ENCODE measurements around the gene P2RX2.

P2RX2 gene

GRCh38 chr12:132622437-132623071 is 4.0 kb downstream of the P2RX2 start:
- H3K4me3 ChIP-seq = no peak overlapping the region
- peaks cover 3% of the 10 kb centered on the region; the same call in 1 of the 2 replicates for H3K9me3 ChIP-seq
- DNase-seq (ENCODE audit: low spot score in 2 of 2) = no peak
- H3K4me1 ChIP-seq = no peaks in the 10 kb centered on the region
- in situ Hi-C loops (cut with MboI; ENCODE audit: low sequenced_read_pairs) = no loop called here
- H3K27me3 ChIP-seq (ENCODE audit: low read depth) = peaks cover 24% of the 10 kb centered on the region
- H3K36me3 ChIP-seq (replicated peaks) = peaks cover 42% of the 10 kb centered on the region

- in situ Hi-C loops (cut with MboI; ENCODE audit: low sequenced_read_pairs) = no loop called here
- peaks cover 46% of the 10 kb centered on the region for H3K36me3 ChIP-seq (replicated peaks)
- H3K4me1 ChIP-seq = no peaks in the 10 kb centered on the region
- DNase-seq (ENCODE audit: low spot score in 2 of 2) = no peak
- H3K27me3 ChIP-seq (ENCODE audit: low read depth) = peaks cover 17% of the 10 kb centered on the region
- no peak overlapping the region for H3K4me3 ChIP-seq
- H3K9me3 ChIP-seq = no peaks in the 10 kb centered on the region
These were observed 4.7 kb downstream of the P2RX2 start for GRCh38 chr12:132623072-132623869.

- H3K9me3 ChIP-seq = no peaks in the 10 kb centered on the region
- no peak overlapping the region for H3K4me3 ChIP-seq
- H3K36me3 ChIP-seq (replicated peaks) = peaks cover 52% of the 10 kb centered on the region
- H3K27me3 ChIP-seq (ENCODE audit: low read depth) = peaks cover 14% of the 10 kb centered on the region
- in situ Hi-C loops (cut with MboI; ENCODE audit: low sequenced_read_pairs) = no loop called here
- no peaks in the 10 kb centered on the region for H3K4me1 ChIP-seq
- DNase-seq (ENCODE audit: low spot score in 2 of 2) = no peak
These were observed 5.7 kb downstream of the P2RX2 start for GRCh38 chr12:132624186-132624855.

- in situ Hi-C loops (cut with MboI; ENCODE audit: low sequenced_read_pairs) = no loop called here
- DNase-seq (ENCODE audit: low spot score in 2 of 2) = no peak
- no peaks in the 10 kb centered on the region for H3K9me3 ChIP-seq
- peaks cover 60% of the 10 kb centered on the region for H3K36me3 ChIP-seq (replicated peaks)
- H3K4me1 ChIP-seq = no peaks in the 10 kb centered on the region
- H3K4me3 ChIP-seq = no peak overlapping the region
- peaks cover 6% of the 10 kb centered on the region for H3K27me3 ChIP-seq (ENCODE audit: low read depth)
These were observed 6.5 kb downstream of the P2RX2 start for GRCh38 chr12:132624910-132625630.

GRCh38 chr12:132625731-132626430 is 7.3 kb downstream of the P2RX2 start:
- Histone ChIP-seq H3K4me3 (no peak overlapping the region), H3K4me1 (no peaks in the 10 kb centered on the region), H3K9me3 (no peaks in the 10 kb centered on the region), H3K27me3 (ENCODE audit: low read depth) (no peaks in the 10 kb centered on the region), H3K36me3 (replicated peaks) (peaks cover 68% of the 10 kb centered on the region)
- DNase-seq (ENCODE audit: low spot score in 2 of 2) = no peak
- in situ Hi-C loops (cut with MboI; ENCODE audit: low sequenced_read_pairs) = no loop called here

GRCh38 chr12:132629330-132629729 is 10.8 kb downstream of the P2RX2 start:
- in situ Hi-C loops (cut with MboI; ENCODE audit: low sequenced_read_pairs) = no loop called here
- Histone ChIP-seq H3K27me3 (ENCODE audit: low read depth) (no peaks in the 10 kb centered on the region), H3K4me1 (no peaks in the 10 kb centered on the region), H3K9me3 (no peaks in the 10 kb centered on the region), H3K36me3 (replicated peaks) (peaks cover 91% of the 10 kb centered on the region), H3K4me3 (no peak overlapping the region)
- DNase-seq (ENCODE audit: low spot score in 2 of 2) = no peak

- Histone ChIP-seq H3K27me3 (ENCODE audit: low read depth) (no peaks in the 10 kb centered on the region), H3K4me1 (no peaks in the 10 kb centered on the region), H3K36me3 (replicated peaks) (peaks cover 91% of the 10 kb centered on the region), H3K4me3 (no peak overlapping the region), H3K9me3 (no peaks in the 10 kb centered on the region)
- in situ Hi-C loops (cut with MboI; ENCODE audit: low sequenced_read_pairs) = no loop called here
- no peak for DNase-seq (ENCODE audit: low spot score in 2 of 2)
These were observed 12.1 kb downstream of the P2RX2 start for GRCh38 chr12:132630672-132631071.

GRCh38 chr12:132631666-132632065 is 13.1 kb downstream of the P2RX2 start:
- DNase-seq (ENCODE audit: low spot score in 2 of 2) = no peak
- Histone ChIP-seq H3K4me3 (no peak overlapping the region), H3K36me3 (replicated peaks) (peaks cover 89% of the 10 kb centered on the region), H3K4me1 (no peaks in the 10 kb centered on the region), H3K27me3 (ENCODE audit: low read depth) (no peaks in the 10 kb centered on the region), H3K9me3 (no peaks in the 10 kb centered on the region)
- in situ Hi-C loops (cut with MboI; ENCODE audit: low sequenced_read_pairs) = no loop called here

- Histone ChIP-seq H3K4me1 (no peaks in the 10 kb centered on the region), H3K4me3 (no peak overlapping the region), H3K9me3 (no peaks in the 10 kb centered on the region), H3K36me3 (replicated peaks) (peaks cover 89% of the 10 kb centered on the region), H3K27me3 (ENCODE audit: low read depth) (no peaks in the 10 kb centered on the region)
- no peak for DNase-seq (ENCODE audit: low spot score in 2 of 2)
- in situ Hi-C loops (cut with MboI; ENCODE audit: low sequenced_read_pairs) = no loop called here
These were observed 14.1 kb downstream of the P2RX2 start for GRCh38 chr12:132632521-132633228.

- DNase-seq (ENCODE audit: low spot score in 2 of 2) = no peak
- Histone ChIP-seq H3K4me3 (no peak overlapping the region), H3K4me1 (no peaks in the 10 kb centered on the region), H3K36me3 (replicated peaks) (peaks cover 93% of the 10 kb centered on the region), H3K9me3 (no peaks in the 10 kb centered on the region), H3K27me3 (ENCODE audit: low read depth) (no peaks in the 10 kb centered on the region)
- in situ Hi-C loops (cut with MboI; ENCODE audit: low sequenced_read_pairs) = no loop called here
These were observed 14.8 kb downstream of the P2RX2 start for GRCh38 chr12:132633398-132633797.

- Histone ChIP-seq H3K9me3 (no peaks in the 10 kb centered on the region), H3K27me3 (ENCODE audit: low read depth) (no peaks in the 10 kb centered on the region), H3K4me3 (no peak overlapping the region), H3K36me3 (replicated peaks) (peaks cover 96% of the 10 kb centered on the region), H3K4me1 (no peaks in the 10 kb centered on the region)
- DNase-seq (ENCODE audit: low spot score in 2 of 2) = no peak
- in situ Hi-C loops (cut with MboI; ENCODE audit: low sequenced_read_pairs) = no loop called here
These were observed 15.3 kb downstream of the P2RX2 start for GRCh38 chr12:132633901-132634300.

- H3K9me3 ChIP-seq = no peaks in the 10 kb centered on the region
- no peak for DNase-seq (ENCODE audit: low spot score in 2 of 2)
- H3K4me1 ChIP-seq = no peaks in the 10 kb centered on the region
- no peak overlapping the region for H3K4me3 ChIP-seq
- H3K36me3 ChIP-seq (replicated peaks) = peaks cover 96% of the 10 kb centered on the region
- no peaks in the 10 kb centered on the region for H3K27me3 ChIP-seq (ENCODE audit: low read depth)
- in situ Hi-C loops (cut with MboI; ENCODE audit: low sequenced_read_pairs) = no loop called here
These were observed 15.9 kb downstream of the P2RX2 start for GRCh38 chr12:132634411-132634990.
